Calu3 (cell line): Measurements from ENCODE around the gene FBXO38. TPM values are rescaled to one million over a fixed set of nuclear protein-coding genes. Genes with fewer than 3 reads are reported as not detected.

Experiments
- BruUV-seq: library from RNA; stranded (reverse); fragments of 400-500 nt; replicated peaks from 2 replicates; lab custom pipeline; 2021; lab: Mats Ljungman, UMichigan
- CTCF ChIA-PET: fragments of 300-600 bp; sonication (Branson Sonifier 250); formaldehyde crosslinking; loops from one replicate; lab custom pipeline; 2022; ENCODE audit warnings: antibody characterized with exemption; lab: Charles Lee
- DNase-seq: peaks from one replicate; pipeline ENCODE4 v3.0.0; 2022
- H3K27ac Mint-ChIP-seq: one replicate; pipeline ENCODE4 v1.8.0; 2022; ENCODE audit warnings: mixed read lengths; ENCODE audit not compliant: unreplicated experiment
- H3K27me3 Mint-ChIP-seq: one replicate; pipeline ENCODE4 v1.8.0; 2022; ENCODE audit warnings: mixed read lengths; ENCODE audit not compliant: unreplicated experiment
- H3K36me3 Mint-ChIP-seq: one replicate; pipeline ENCODE4 v1.8.0; 2022; ENCODE audit warnings: mild to moderate bottlenecking, moderate library complexity, mixed read lengths; ENCODE audit not compliant: insufficient read depth, unreplicated experiment
- H3K4me1 Mint-ChIP-seq: one replicate; pipeline ENCODE4 v1.8.0; 2022; ENCODE audit warnings: mild to moderate bottlenecking, low read depth, mixed read lengths; ENCODE audit not compliant: unreplicated experiment
- H3K4me3 Mint-ChIP-seq: one replicate; pipeline ENCODE4 v1.8.0; 2022; ENCODE audit warnings: mild to moderate bottlenecking, low read depth, moderate library complexity, mixed read lengths; ENCODE audit not compliant: unreplicated experiment
- H3K9me3 Mint-ChIP-seq: one replicate; pipeline ENCODE4 v1.8.0; 2022; ENCODE audit warnings: low read depth, mixed read lengths; ENCODE audit not compliant: unreplicated experiment
- CTCF ChIP-seq: fragments of 200-600 bp; IDR thresholded peaks from one replicate; pipeline ENCODE4 v1.8.0; 2022; ENCODE audit warnings: antibody characterized with exemption; ENCODE audit not compliant: unreplicated experiment
- intact Hi-C: fragments of 100-400 bp; cut with micrococcal nuclease; formaldehyde crosslinking; loops from one replicate; pipeline ENCODE4 v1.10.0; 2022; ENCODE audit not compliant: unreplicated experiment
- total RNA-seq: library from RNA; stranded (reverse); gene quantifications from 2 replicates; pipeline ENCODE4 v1.2.3, GENCODE V29; 2022

FBXO38 gene
- total RNA-seq, 1 experiment from 2014 or later = 59.2 TPM

GRCh38 chr5:148455185-148455584 is 71.4 kb downstream of the FBXO38 start:
- intact Hi-C loops = no loop called here
- Mint-ChIP-seq H3K27me3 (peaks cover 72% of the 10 kb centered on the region), H3K4me1 (no peaks in the 10 kb centered on the region), H3K27ac (no peak overlapping the region), H3K4me3 (no peak overlapping the region), H3K9me3 (no peaks in the 10 kb centered on the region), H3K36me3 (no peaks in the 10 kb centered on the region)
- CTCF ChIA-PET = no interaction called here
- no peak for TF ChIP-seq CTCF
- BruUV-seq = no TSS peak
- DNase-seq = no peak

- CTCF ChIA-PET = interaction anchor here (1.7 kb wide), 1 partner anchor 274 kb away, joined by 4 read pairs; no protein-coding TSS in a partner anchor
Measured at GRCh38 chr5:148457183-148457620, 73.4 kb downstream of the FBXO38 start.

GRCh38 chr5:148458036-148458888 is 74.5 kb downstream of the FBXO38 start:
- no peak overlapping the region for H3K4me3 Mint-ChIP-seq
- no peak for TF ChIP-seq CTCF
- no peak overlapping the region for H3K27ac Mint-ChIP-seq
- no peak for DNase-seq
- no peaks in the 10 kb centered on the region for H3K9me3 Mint-ChIP-seq
- CTCF ChIA-PET = interaction anchor here (0.8 kb wide), 1 partner anchor 272 kb away, joined by 3 read pairs; no protein-coding TSS in a partner anchor
- no peaks in the 10 kb centered on the region for H3K4me1 Mint-ChIP-seq
- H3K27me3 Mint-ChIP-seq = peaks cover 58% of the 10 kb centered on the region
- no TSS peak for BruUV-seq
- no peaks in the 10 kb centered on the region for H3K36me3 Mint-ChIP-seq
- intact Hi-C loops = no loop called here

More at GRCh38 chr5:148457183-148457620, 73.4 kb downstream of the FBXO38 start:
- peak; percentile 58 for DNase-seq
- peak; percentile 66 for TF ChIP-seq CTCF
- Mint-ChIP-seq H3K27me3 (peaks cover 66% of the 10 kb centered on the region), H3K4me3 (no peak overlapping the region), H3K36me3 (no peaks in the 10 kb centered on the region), H3K4me1 (no peaks in the 10 kb centered on the region), H3K27ac (no peak overlapping the region), H3K9me3 (no peaks in the 10 kb centered on the region)
- BruUV-seq = no TSS peak
- intact Hi-C loops = loop anchor here (1.0 kb wide), 1 partner anchor 278 kb away; no protein-coding TSS in a partner anchor

- Mint-ChIP-seq H3K4me3 (no peak overlapping the region), H3K27me3 (peaks cover 55% of the 10 kb centered on the region)
- intact Hi-C loops = no loop called here
Measured at GRCh38 chr5:148459669-148460068, 75.9 kb downstream of the FBXO38 start.

More at GRCh38 chr5:148459669-148460068, 75.9 kb downstream of the FBXO38 start:
- Mint-ChIP-seq H3K36me3 (no peaks in the 10 kb centered on the region), H3K4me1 (no peaks in the 10 kb centered on the region), H3K27ac (no peak overlapping the region), H3K9me3 (no peaks in the 10 kb centered on the region)
- TF ChIP-seq CTCF = no peak
- DNase-seq = no peak
- BruUV-seq = no TSS peak
- CTCF ChIA-PET = interaction anchor here (0.6 kb wide), 1 partner anchor 264 kb away, joined by 6 read pairs; no protein-coding TSS in a partner anchor
